HepG2 (cell line): ENCODE data around the gene UROD. TPM values are rescaled to one million over a fixed set of nuclear protein-coding genes. Genes with fewer than 3 reads are reported as not detected.

Experiments
- CTCF ChIP-seq: sonication (generic); formaldehyde crosslinking; IDR thresholded peaks from 2 replicates; pipeline ENCODE4 v1.5.0; 2020; ENCODE audit warnings: mild to moderate bottlenecking, missing genetic modification reagents, moderate library complexity
- FOXK1 ChIP-seq: sonication (generic); formaldehyde crosslinking; IDR thresholded peaks from 2 replicates; pipeline ENCODE4 v1.4.0; 2020; ENCODE audit warnings: low read depth, missing genetic modification reagents, borderline replicate concordance
- IKZF4 ChIP-seq: sonication (generic); formaldehyde crosslinking; IDR thresholded peaks from 2 replicates; pipeline ENCODE4 v1.5.1; 2020; ENCODE audit warnings: borderline replicate concordance, mild to moderate bottlenecking, low read depth, missing genetic modification reagents; ENCODE audit errors: not compliant biosample characterization
- KMT2A ChIP-seq: sonication (generic); formaldehyde crosslinking; IDR thresholded peaks from 2 replicates; pipeline ENCODE4 v1.4.0; 2020; ENCODE audit warnings: missing genetic modification reagents
- MEIS2 ChIP-seq: sonication (generic); formaldehyde crosslinking; IDR thresholded peaks from 2 replicates; pipeline ENCODE4 v1.9.0; 2021; ENCODE audit warnings: mild to moderate bottlenecking, missing genetic modification reagents
- NCOA1 ChIP-seq: sonication (generic); formaldehyde crosslinking; IDR thresholded peaks from 2 replicates; pipeline ENCODE4 v1.9.0; 2021; ENCODE audit warnings: missing genetic modification reagents
- PAF1 ChIP-seq: IDR thresholded peaks from 2 replicates; pipeline ENCODE4 v1.6.1; 2016; ENCODE audit warnings: missing genetic modification reagents, missing compliant biosample characterization
- PITX1 ChIP-seq: sonication (generic); formaldehyde crosslinking; IDR thresholded peaks from 2 replicates; pipeline ENCODE4 v1.5.1; 2020; ENCODE audit warnings: mild to moderate bottlenecking, missing genetic modification reagents
- REPIN1 ChIP-seq: sonication (generic); formaldehyde crosslinking; IDR thresholded peaks from 2 replicates; pipeline ENCODE4 v1.8.0; 2022; ENCODE audit warnings: missing genetic modification reagents, low read depth, mild to moderate bottlenecking, borderline replicate concordance
- SMAD1 ChIP-seq: sonication (generic); formaldehyde crosslinking; IDR thresholded peaks from 2 replicates; pipeline ENCODE4 v1.4.0; 2020; ENCODE audit warnings: missing genetic modification reagents, low read depth, mild to moderate bottlenecking, borderline replicate concordance
- SP4 ChIP-seq: sonication (generic); formaldehyde crosslinking; IDR thresholded peaks from 2 replicates; pipeline ENCODE4 v1.8.1; 2023; ENCODE audit warnings: mild to moderate bottlenecking, missing genetic modification reagents
- THAP11 ChIP-seq: IDR thresholded peaks from 2 replicates; pipeline ENCODE4 v1.6.1; 2016; ENCODE audit warnings: missing biosample characterization, missing genetic modification reagents
- THRA ChIP-seq: sonication (generic); formaldehyde crosslinking; IDR thresholded peaks from 2 replicates; pipeline ENCODE4 v1.4.0; 2020; ENCODE audit warnings: missing genetic modification reagents, borderline replicate concordance
- ZFX ChIP-seq: sonication (generic); formaldehyde crosslinking; IDR thresholded peaks from 2 replicates; pipeline ENCODE4 v1.4.0; 2020; ENCODE audit warnings: mild to moderate bottlenecking, low read depth, missing genetic modification reagents, moderate library complexity
- ZKSCAN1 ChIP-seq: fragments of 150-350 bp; IDR thresholded peaks from 2 replicates; pipeline ENCODE4 v1.6.1; 2014; ENCODE audit warnings: low read length
- ZNF235 ChIP-seq: sonication (generic); formaldehyde crosslinking; IDR thresholded peaks from 2 replicates; pipeline ENCODE4 v1.8.1; 2023; ENCODE audit warnings: mild to moderate bottlenecking, missing genetic modification reagents, borderline replicate concordance
- ZNF30 ChIP-seq: sonication (generic); formaldehyde crosslinking; IDR thresholded peaks from 2 replicates; pipeline ENCODE4 v1.5.0; 2020; ENCODE audit warnings: mild to moderate bottlenecking, missing genetic modification reagents
- polyA plus RNA-seq, 8 experiments: library from polyadenylated mRNA; depleted of rRNA in 3 of 8; stranded (reverse) in 7 of 8; unstranded in 1 of 8; fragments of >200 nt; fragmentation: Illumina TruSeq in 4 of 8; extraction: Trizol in 4 of 8; gene quantifications; 2 replicates each; pipeline versions ENCODE4 v1.2.1 to v1.2.3, GENCODE V29; 2011 to 2016; ENCODE audit warnings: low read depth in 4 of 8, missing spikeins in 1 of 8, mixed read lengths in 1 of 8; ENCODE audit not compliant: insufficient read depth in 1 of 8
- total RNA-seq, 5 experiments: library from RNA; depleted of rRNA; stranded (reverse); fragments of >200 nt; fragmentation: Illumina TruSeq; extraction: Trizol; gene quantifications; 2 replicates each; pipeline ENCODE4 v1.2.3, GENCODE V29; 2016; ENCODE audit warnings: low read depth in 1 of 5
- TF ChIP-seq, protein P1 (sequence below): sonication (generic); formaldehyde crosslinking; IDR thresholded peaks from 2 replicates; pipeline ENCODE4 v1.4.0; 2020; ENCODE audit warnings: missing genetic modification reagents; ENCODE audit errors: not compliant biosample characterization
- TF ChIP-seq, protein P2 (sequence below): sonication (generic); formaldehyde crosslinking; IDR thresholded peaks from 2 replicates; pipeline ENCODE4 v1.8.0; 2022; ENCODE audit warnings: missing genetic modification reagents, mild to moderate bottlenecking, borderline replicate concordance
- TF ChIP-seq, protein P3 (sequence below): fragments of 450-650 bp; IDR thresholded peaks from 2 replicates; pipeline ENCODE4 v1.6.1; 2016

The UROD gene
- total and polyA plus RNA-seq, 2 of the 13 experiments (the other 11 are each of a cell fraction or from before 2014, with no cell fraction given): 162 to 171 TPM

DNA sequence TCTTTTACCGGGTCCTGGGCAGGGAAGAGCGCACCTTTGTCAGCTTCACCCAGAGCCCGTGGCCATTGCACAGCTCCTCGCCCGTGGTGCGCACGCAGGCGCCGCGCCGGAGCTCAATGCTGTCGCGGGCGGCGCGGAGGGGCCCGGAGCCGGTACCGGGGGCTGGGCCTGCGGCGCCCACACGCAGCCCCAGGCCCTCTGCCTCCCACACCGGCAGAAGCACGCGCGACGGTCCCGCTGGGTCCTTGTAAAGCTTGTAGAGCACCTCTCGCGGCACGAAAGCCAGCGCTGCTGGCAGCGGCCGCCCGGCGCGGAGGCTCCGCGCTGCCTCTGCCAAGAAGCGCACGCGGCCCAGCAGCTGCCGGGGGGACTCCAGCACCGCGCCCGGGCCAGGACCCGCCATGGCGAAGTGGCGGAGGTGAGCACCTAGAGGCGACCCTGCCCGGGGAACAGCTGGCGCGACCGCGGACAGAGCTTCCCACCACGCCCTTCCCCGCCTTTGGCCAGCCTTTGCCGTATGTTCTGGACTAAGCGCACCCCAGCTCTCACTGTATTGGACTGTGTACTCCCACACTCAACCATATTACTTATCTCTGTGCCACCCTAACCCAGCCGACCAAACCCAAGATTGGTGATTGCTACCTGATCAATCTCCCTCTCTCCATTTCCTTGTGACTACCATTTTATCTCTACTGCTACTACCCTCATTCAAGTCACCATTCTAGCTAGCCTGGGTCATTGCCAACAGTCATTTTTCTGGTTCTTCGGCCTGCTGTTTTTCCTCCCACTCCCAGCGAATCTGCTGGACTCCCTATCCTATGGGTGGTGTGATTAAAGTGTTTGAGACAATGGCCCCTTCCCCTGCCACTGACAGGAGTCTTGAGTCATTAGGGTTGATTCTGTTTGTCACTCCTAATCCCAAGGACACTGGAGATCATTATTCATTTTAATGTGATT lies 921 bp upstream of the UROD start, which contains the start of gene HECTD3 (continued):
- TF ChIP-seq, protein P1, sequence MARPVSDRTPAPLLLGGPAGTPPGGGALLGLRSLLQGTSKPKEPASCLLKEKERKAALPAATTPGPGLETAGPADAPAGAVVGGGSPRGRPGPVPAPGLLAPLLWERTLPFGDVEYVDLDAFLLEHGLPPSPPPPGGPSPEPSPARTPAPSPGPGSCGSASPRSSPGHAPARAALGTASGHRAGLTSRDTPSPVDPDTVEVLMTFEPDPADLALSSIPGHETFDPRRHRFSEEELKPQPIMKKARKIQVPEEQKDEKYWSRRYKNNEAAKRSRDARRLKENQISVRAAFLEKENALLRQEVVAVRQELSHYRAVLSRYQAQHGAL (CRISPR knock-in tag): no peak
- TF ChIP-seq FOXK1 (CRISPR knock-in tag) (no peak), THAP11 (CRISPR knock-in tag) (peak; percentile 67), ZFX (CRISPR knock-in tag) (peak; percentile 79), CTCF (CRISPR knock-in tag) (0 out of 2 replicates have a peak, but pooled peaks have one; percentile 17), ZNF30 (CRISPR knock-in tag) (no peak), MEIS2 (CRISPR knock-in tag) (no peak), SP4 (CRISPR knock-in tag) (0 out of 2 replicates have a peak, but pooled peaks have one; percentile 37), PITX1 (CRISPR knock-in tag) (peak; percentile 47; the same call in 1 of the 2 replicates), NCOA1 (CRISPR knock-in tag) (0 out of 2 replicates have a peak, but pooled peaks have one; percentile 6), KMT2A (CRISPR knock-in tag) (no peak; the same call in none of the 2 replicates), IKZF4 (CRISPR knock-in tag) (peak; percentile 45), ZNF235 (peak; percentile 57; the same call in 1 of the 2 replicates), ZKSCAN1 (no peak), PAF1 (CRISPR knock-in tag) (no peak), REPIN1 (CRISPR knock-in tag) (no peak), THRA (CRISPR knock-in tag) (0 out of 2 replicates have a peak, but pooled peaks have one; percentile 19), SMAD1 (CRISPR knock-in tag) (no peak)
- TF ChIP-seq, protein P2, sequence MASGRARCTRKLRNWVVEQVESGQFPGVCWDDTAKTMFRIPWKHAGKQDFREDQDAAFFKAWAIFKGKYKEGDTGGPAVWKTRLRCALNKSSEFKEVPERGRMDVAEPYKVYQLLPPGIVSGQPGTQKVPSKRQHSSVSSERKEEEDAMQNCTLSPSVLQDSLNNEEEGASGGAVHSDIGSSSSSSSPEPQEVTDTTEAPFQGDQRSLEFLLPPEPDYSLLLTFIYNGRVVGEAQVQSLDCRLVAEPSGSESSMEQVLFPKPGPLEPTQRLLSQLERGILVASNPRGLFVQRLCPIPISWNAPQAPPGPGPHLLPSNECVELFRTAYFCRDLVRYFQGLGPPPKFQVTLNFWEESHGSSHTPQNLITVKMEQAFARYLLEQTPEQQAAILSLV (CRISPR knock-in tag): 0 out of 2 replicates have a peak, but pooled peaks have one; percentile 43
- TF ChIP-seq, protein P3, sequence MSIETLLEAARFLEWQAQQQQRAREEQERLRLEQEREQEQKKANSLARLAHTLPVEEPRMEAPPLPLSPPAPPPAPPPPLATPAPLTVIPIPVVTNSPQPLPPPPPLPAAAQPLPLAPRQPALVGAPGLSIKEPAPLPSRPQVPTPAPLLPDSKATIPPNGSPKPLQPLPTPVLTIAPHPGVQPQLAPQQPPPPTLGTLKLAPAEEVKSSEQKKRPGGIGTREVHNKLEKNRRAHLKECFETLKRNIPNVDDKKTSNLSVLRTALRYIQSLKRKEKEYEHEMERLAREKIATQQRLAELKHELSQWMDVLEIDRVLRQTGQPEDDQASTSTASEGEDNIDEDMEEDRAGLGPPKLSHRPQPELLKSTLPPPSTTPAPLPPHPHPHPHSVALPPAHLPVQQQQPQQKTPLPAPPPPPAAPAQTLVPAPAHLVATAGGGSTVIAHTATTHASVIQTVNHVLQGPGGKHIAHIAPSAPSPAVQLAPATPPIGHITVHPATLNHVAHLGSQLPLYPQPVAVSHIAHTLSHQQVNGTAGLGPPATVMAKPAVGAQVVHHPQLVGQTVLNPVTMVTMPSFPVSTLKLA: peak; percentile 20; the same call in 1 of the 2 replicates
